HAP-1 (cell line): ENCODE results near the gene LARP6.
"Not testable (repeated sequence)": the region's sequence is repeated elsewhere in the genome, so short reads cannot be mapped to it uniquely, and the experiment has no call there.

Source experiments
- DNase-seq, 2 experiments: peaks; one replicate each; pipeline ENCODE4 v3.0.0-alpha.2; 2016 to 2020; ENCODE audit warnings: low spot score in 2 of 2
- H3K27me3 ChIP-seq: fragments of 250-450 bp; sonication (Bioruptor Pico); 2 replicates; pipeline ENCODE4 v1.5.1; 2020; ENCODE audit warnings: low read depth, mild to moderate bottlenecking, moderate library complexity
- H3K36me3 ChIP-seq: fragments of 250-450 bp; sonication (Bioruptor Pico); replicated peaks from 2 replicates; pipeline ENCODE4 v1.5.1; 2020; ENCODE audit warnings: mild to moderate bottlenecking
- H3K4me1 ChIP-seq: fragments of 250-450 bp; sonication (Bioruptor Pico); 2 replicates; pipeline ENCODE4 v1.5.1; 2020; ENCODE audit warnings: mild to moderate bottlenecking
- H3K4me3 ChIP-seq: fragments of 250-450 bp; sonication (Bioruptor Pico); 2 replicates; pipeline ENCODE4 v1.5.1; 2020; ENCODE audit warnings: mild to moderate bottlenecking, moderate library complexity
- H3K9me3 ChIP-seq: fragments of 250-450 bp; sonication (Bioruptor Pico); 2 replicates; pipeline ENCODE4 v1.5.1; 2020; ENCODE audit warnings: mild to moderate bottlenecking, moderate library complexity
- in situ Hi-C: fragments of 300-500 bp; cut with MboI; formaldehyde crosslinking; loops from 3 replicates; pipeline ENCODE4 v1.14.3; 2020; ENCODE audit warnings: low sequenced_read_pairs, inconsistent platforms, mixed read lengths

The LARP6 gene

GRCh38 chr15:70831094-70831911 lies 22.7 kb downstream of the LARP6 start:
- in situ Hi-C loops = no loop called here
- H3K4me1 ChIP-seq = peaks cover 9% of the 10 kb centered on the region
- H3K4me3 ChIP-seq = no peak overlapping the region
- peaks cover 24% of the 10 kb centered on the region for H3K36me3 ChIP-seq
- H3K9me3 ChIP-seq = no peaks in the 10 kb centered on the region
- H3K27me3 ChIP-seq = no peaks in the 10 kb centered on the region
- DNase-seq = peak in 1 of 2 experiments; percentile 4

- peak in 1 of 2 experiments; percentile 3 for DNase-seq
- Histone ChIP-seq H3K4me3 (no peak overlapping the region), H3K9me3 (no peaks in the 10 kb centered on the region), H3K36me3 (peaks cover 21% of the 10 kb centered on the region), H3K4me1 (peaks cover 9% of the 10 kb centered on the region), H3K27me3 (no peaks in the 10 kb centered on the region)
- in situ Hi-C loops = no loop called here
Observed at GRCh38 chr15:70830615-70831014, 23.3 kb downstream of the LARP6 start.

GRCh38 chr15:70829371-70830166 lies 24.4 kb downstream of the LARP6 start:
- in situ Hi-C loops = no loop called here
- no peaks in the 10 kb centered on the region for H3K27me3 ChIP-seq
- DNase-seq = peak in 1 of 2 experiments; percentile 6
- H3K4me1 ChIP-seq = peaks cover 12% of the 10 kb centered on the region
- H3K36me3 ChIP-seq = peaks cover 16% of the 10 kb centered on the region
- H3K9me3 ChIP-seq = no peaks in the 10 kb centered on the region
- H3K4me3 ChIP-seq = no peak overlapping the region

GRCh38 chr15:70827721-70828120 lies 26.2 kb downstream of the LARP6 start:
- Histone ChIP-seq H3K36me3 (peaks cover 12% of the 10 kb centered on the region), H3K9me3 (no peaks in the 10 kb centered on the region), H3K27me3 (no peaks in the 10 kb centered on the region), H3K4me1 (peaks cover 3% of the 10 kb centered on the region; the same call in 1 of the 2 replicates), H3K4me3 (no peak overlapping the region)
- in situ Hi-C loops = no loop called here
- DNase-seq = peak in 1 of 2 experiments; percentile 8

GRCh38 chr15:70826634-70827033 lies 27.3 kb downstream of the LARP6 start:
- Histone ChIP-seq H3K4me1 (peaks cover 3% of the 10 kb centered on the region; the same call in 1 of the 2 replicates), H3K4me3 (no peak overlapping the region), H3K36me3 (peaks cover under 1% of the 10 kb centered on the region), H3K9me3 (no peaks in the 10 kb centered on the region), H3K27me3 (no peaks in the 10 kb centered on the region)
- in situ Hi-C loops = no loop called here
- DNase-seq = peak in 1 of 2 experiments; percentile 9

- in situ Hi-C loops = no loop called here
- DNase-seq = no peak
Observed at GRCh38 chr15:70825841-70826240, 28.1 kb downstream of the LARP6 start.

GRCh38 chr15:70823196-70823595 lies 30.8 kb downstream of the LARP6 start:
- H3K9me3 ChIP-seq = peaks cover 10% of the 10 kb centered on the region
- in situ Hi-C loops = no loop called here
- DNase-seq = no peak
- no peaks in the 10 kb centered on the region for H3K27me3 ChIP-seq
- H3K4me3 ChIP-seq = no peak overlapping the region
- no peaks in the 10 kb centered on the region for H3K36me3 ChIP-seq
- H3K4me1 ChIP-seq = peaks cover 3% of the 10 kb centered on the region; the same call in 1 of the 2 replicates

More at GRCh38 chr15:70825841-70826240, 28.1 kb downstream of the LARP6 start:
- H3K27me3 ChIP-seq = no peaks in the 10 kb centered on the region
- H3K4me1 ChIP-seq = peaks cover 3% of the 10 kb centered on the region; the same call in 1 of the 2 replicates
- H3K4me3 ChIP-seq = no peak overlapping the region
- H3K9me3 ChIP-seq = no peaks in the 10 kb centered on the region
- no peaks in the 10 kb centered on the region for H3K36me3 ChIP-seq

- peaks cover 10% of the 10 kb centered on the region for H3K9me3 ChIP-seq
- H3K4me1 ChIP-seq = peaks cover under 1% of the 10 kb centered on the region; the same call in 1 of the 2 replicates
- H3K27me3 ChIP-seq = no peaks in the 10 kb centered on the region
- no peak for DNase-seq
- in situ Hi-C loops = no loop called here
- no peaks in the 10 kb centered on the region for H3K36me3 ChIP-seq
- H3K4me3 ChIP-seq = no peak overlapping the region
Observed at GRCh38 chr15:70820214-70820613, 33.7 kb downstream of the LARP6 start.

- no peak overlapping the region for H3K4me3 ChIP-seq
- no peaks in the 10 kb centered on the region for H3K27me3 ChIP-seq
- no peaks in the 10 kb centered on the region for H3K4me1 ChIP-seq
- no peaks in the 10 kb centered on the region for H3K36me3 ChIP-seq
- DNase-seq = no peak
- peaks cover 10% of the 10 kb centered on the region for H3K9me3 ChIP-seq
- in situ Hi-C loops = no loop called here
Observed at GRCh38 chr15:70818580-70818979, 35.4 kb downstream of the LARP6 start.

GRCh38 chr15:70817266-70817665 lies 36.7 kb downstream of the LARP6 start:
- Histone ChIP-seq H3K27me3 (no peaks in the 10 kb centered on the region), H3K36me3 (no peaks in the 10 kb centered on the region), H3K9me3 (peaks cover 10% of the 10 kb centered on the region), H3K4me3 (no peak overlapping the region), H3K4me1 (no peaks in the 10 kb centered on the region)
- in situ Hi-C loops = no loop called here
- no peak for DNase-seq

- Histone ChIP-seq H3K36me3 (no peaks in the 10 kb centered on the region), H3K9me3 (peaks cover 10% of the 10 kb centered on the region), H3K4me3 (no peak overlapping the region), H3K4me1 (0 out of 2 replicates have a peak, but pooled peaks cover 2% of the 10 kb centered on the region), H3K27me3 (no peaks in the 10 kb centered on the region)
- no peak for DNase-seq
- in situ Hi-C loops = no loop called here
Observed at GRCh38 chr15:70815604-70816003, 38.4 kb downstream of the LARP6 start.

- H3K27me3 ChIP-seq, H3K36me3 ChIP-seq, in situ Hi-C loops, H3K9me3 ChIP-seq, H3K4me3 ChIP-seq, H3K4me1 ChIP-seq, DNase-seq: not testable (repeated sequence)
Observed at GRCh38 chr15:70815011-70815410, 38.9 kb downstream of the LARP6 start.

- 0 out of 2 replicates have a peak, but pooled peaks cover 2% of the 10 kb centered on the region for H3K4me1 ChIP-seq
- H3K4me3 ChIP-seq = no peak overlapping the region
- no peaks in the 10 kb centered on the region for H3K27me3 ChIP-seq
- no peaks in the 10 kb centered on the region for H3K9me3 ChIP-seq
- DNase-seq = no peak
- in situ Hi-C loops = no loop called here
- H3K36me3 ChIP-seq = no peaks in the 10 kb centered on the region
Observed at GRCh38 chr15:70812827-70813364, 41.1 kb downstream of the LARP6 start.
